Measurements from ENCODE around the gene CTCF. TPM values are rescaled to one million over a fixed set of nuclear protein-coding genes. Genes with fewer than 3 reads are reported as not detected.

CTCF gene
- total and polyA plus RNA-seq, 10 donors = 24.4 to 67.7 (median 48.6) TPM

GRCh38 chr16:67672306-67672705, 110.0 kb downstream of the CTCF start:
- TF ChIP-seq POLR2A (IDR thresholded peaks at IDR 0.05) (no peak), POLR2AphosphoS5 (IDR thresholded peaks at IDR 0.05) (peak in 1 of 3 donors; percentile 31)
- Histone ChIP-seq H3K4me3 (peak overlapping the region in 1 of 8 donors; percentile 13), H3K27me3 (replicated peaks in 1 of 7) (no peaks in the 10 kb centered on the region), H3K9me3 (no peaks in the 10 kb centered on the region), H3K36me3 (peaks cover 0 to 19% (median 7%) of the 10 kb centered on the region in 6 donors), H3K4me1 (peaks cover 32 to 95% (median 81%) of the 10 kb centered on the region in 6 donors), H3K27ac (peak overlapping the region in 7 of 8 donors; percentile 62 to 94 (median 83))
- peak; percentile 79 for DNase-seq
- intact Hi-C loops (cut with DNase I; ENCODE audit: low total_unique reads) = loop anchor here (5.0 to 10.0 kb wide), 2 partner anchors 45 to 252 kb away; partner anchors contain the start of gene GFOD2
- 37 to 63% (median 38%) methylated on average over 4 of the region's 4 CpGs for WGBS, 5 donors

- Histone ChIP-seq H3K27ac (peak overlapping the region; percentile 31 to 94 (median 82)), H3K27me3 (replicated peaks in 1 of 7) (no peaks in the 10 kb centered on the region), H3K4me3 (peak overlapping the region in 1 of 8 donors; percentile 27), H3K4me1 (peaks cover 25 to 95% (median 78%) of the 10 kb centered on the region in 6 donors), H3K9me3 (no peaks in the 10 kb centered on the region), H3K36me3 (peaks cover 0 to 26% (median 7%) of the 10 kb centered on the region in 6 donors)
- WGBS, 5 donors = 43 to 57% (median 48%) methylated on average over 8 to 13 of the region's 13 CpGs
- peak; percentile 91 for DNase-seq
- intact Hi-C loops (cut with DNase I; ENCODE audit: low total_unique reads) = loop anchor here (5.0 to 10.0 kb wide), 2 partner anchors 44 to 252 kb away; partner anchors contain the start of gene GFOD2
- TF ChIP-seq POLR2A (IDR thresholded peaks at IDR 0.05) (no peak), POLR2AphosphoS5 (IDR thresholded peaks at IDR 0.05) (peak in 2 of 3 donors; percentile 38 to 53), CTCF (IDR thresholded peaks at IDR 0.05 in 8 of 11, conservative IDR thresholded peaks at IDR 0.05 in 3 of 11) (peak; percentile 58 to 90 (median 80))
Measured at GRCh38 chr16:67672739-67673662, 110.7 kb downstream of the CTCF start.

GRCh38 chr16:67673712-67674580, 111.6 kb downstream of the CTCF start:
- peaks cover 18 to 90% (median 69%) of the 10 kb centered on the region in 6 donors for H3K4me1 ChIP-seq
- H3K27ac ChIP-seq = peak overlapping the region; percentile 31 to 94 (median 82)
- WGBS, 5 donors = 35 to 44% (median 37%) methylated on average over 20 to 21 of the region's 21 CpGs
- peak; percentile 89 for DNase-seq
- peak overlapping the region in 1 of 8 donors; percentile 27 for H3K4me3 ChIP-seq
- peaks cover 0 to 27% (median 7%) of the 10 kb centered on the region in 6 donors for H3K36me3 ChIP-seq
- intact Hi-C loops (cut with DNase I; ENCODE audit: low total_unique reads) = loop anchor here (5.0 to 10.0 kb wide), 2 partner anchors 43 to 251 kb away; partner anchors contain the start of gene GFOD2
- no peaks in the 10 kb centered on the region for H3K9me3 ChIP-seq
- TF ChIP-seq POLR2AphosphoS5 (IDR thresholded peaks at IDR 0.05) = peak; percentile 30 to 90 (median 47)
- no peak for TF ChIP-seq POLR2A (IDR thresholded peaks at IDR 0.05)
- H3K27me3 ChIP-seq (replicated peaks in 1 of 7) = no peaks in the 10 kb centered on the region

- TF ChIP-seq POLR2AphosphoS5 (IDR thresholded peaks at IDR 0.05) = peak in 1 of 3 donors; percentile 39
- TF ChIP-seq CTCF (IDR thresholded peaks at IDR 0.05 in 8 of 11, conservative IDR thresholded peaks at IDR 0.05 in 3 of 11) = no peak
- no peak for TF ChIP-seq POLR2A (IDR thresholded peaks at IDR 0.05)
- 92 to 97% (median 95%) methylated on average over 19 to 28 of the region's 28 CpGs for WGBS, 5 donors
- Histone ChIP-seq H3K9me3 (no peaks in the 10 kb centered on the region), H3K36me3 (peaks cover 0 to 34% (median 7%) of the 10 kb centered on the region in 6 donors), H3K4me1 (peaks cover 18 to 79% (median 61%) of the 10 kb centered on the region in 6 donors), H3K27me3 (replicated peaks in 1 of 7) (no peaks in the 10 kb centered on the region), H3K27ac (peak overlapping the region in 7 of 8 donors; percentile 62 to 94 (median 83)), H3K4me3 (no peak overlapping the region)
- peak; percentile 77 for DNase-seq
- intact Hi-C loops (cut with DNase I; ENCODE audit: low total_unique reads) = loop anchor here (5.0 to 10.0 kb wide), 2 partner anchors 42 to 250 kb away; partner anchors contain the start of gene GFOD2
Measured at GRCh38 chr16:67674851-67675578, 112.7 kb downstream of the CTCF start.

Measured in spleen (tissue), 11 donors.